Spleen (tissue), 7 donors: ENCODE results near the gene MYO18B.

Source experiments
- CTCF ChIP-seq, 11 experiments: fragments of 200-600 bp in 7 of 11; fragments of 450-650 bp in 4 of 11; sonication (generic) in 4 of 11; IDR thresholded peaks in 8 of 11; conservative IDR thresholded peaks in 3 of 11; 1 replicate in 7 of 11; 2 replicates in 4 of 11; pipeline versions ENCODE4 v1.4.0 to v1.8.0; 2016 to 2021; ENCODE audit warnings: antibody characterized with exemption in 11 of 11, inconsistent platforms in 4 of 11, mild to moderate bottlenecking in 1 of 11
- POLR2AphosphoS5 ChIP-seq, 3 donors: sonication (generic); formaldehyde crosslinking; IDR thresholded peaks; one replicate each; pipeline ENCODE4 v1.5.1; 2017; ENCODE audit warnings: antibody characterized with exemption in 3 of 3
- donor health status: DM: no; HTN: no; CAD: no; lungs with moderate emphysema.
- donor health status: DM: no; HTN: no; CAD: no.
- donor health status: DM: no; HTN: no; CAD: no.

GRCh38 chr22:25853501-25854284 is 111.7 kb downstream of the MYO18B start:
- TF ChIP-seq CTCF (IDR thresholded peaks at IDR 0.05 in 8 of 11, conservative IDR thresholded peaks at IDR 0.05 in 3 of 11) (no peak), POLR2AphosphoS5 (IDR thresholded peaks at IDR 0.05) (no peak)
